ENCODE results near the gene SLC25A38. TPM values are rescaled to one million over a fixed set of nuclear protein-coding genes. Genes with fewer than 3 reads are reported as not detected.

SLC25A38 gene
- total RNA-seq, 1 donor from 2014 or later, result 19.3 TPM

GRCh38 chr3:39429466-39429865 is 46.3 kb downstream of the SLC25A38 start:
- H3K4me1 ChIP-seq, result no peaks in the 10 kb centered on the region
- Mint-ChIP-seq H3K4me1 (no peaks in the 10 kb centered on the region), H3K4me3 (no peak overlapping the region), H3K36me3 (no peaks in the 10 kb centered on the region), H3K9me3 (no peaks in the 10 kb centered on the region), H3K27me3 (ENCODE audit: insufficient read depth, low read depth) (peaks cover 2% of the 10 kb centered on the region), H3K27ac (no peak overlapping the region)
- no peaks in the 10 kb centered on the region for H3K9me3 ChIP-seq (ENCODE audit: low read depth)
- H3K4me3 ChIP-seq, result no peak overlapping the region
- H2AFZ ChIP-seq (replicated peaks), result no peak overlapping the region
- no peak for TF ChIP-seq EZH2 (IDR thresholded peaks at IDR 0.05)
- TF ChIP-seq CTCF (IDR thresholded peaks at IDR 0.05), result no peak
- no peak for TF ChIP-seq EZH2phosphoT487 (IDR thresholded peaks at IDR 0.05)
- no peak for DNase-seq (ENCODE audit: low spot score)
- H4K20me1 ChIP-seq (ENCODE audit: low read depth), result no peaks in the 10 kb centered on the region
- no peaks in the 10 kb centered on the region for H3K79me2 ChIP-seq (ENCODE audit: low read depth)
- no peaks in the 10 kb centered on the region for H3K36me3 ChIP-seq
- no peaks in the 10 kb centered on the region for H3F3A ChIP-seq (ENCODE audit: low read depth)
- no peak overlapping the region for H3K9ac ChIP-seq
- H3K27me3 ChIP-seq, result no peaks in the 10 kb centered on the region
- no peak overlapping the region for H3K4me2 ChIP-seq
- no peak overlapping the region for H3K27ac ChIP-seq

- Histone ChIP-seq H3F3A (ENCODE audit: low read depth) (no peaks in the 10 kb centered on the region), H3K4me3 (no peak overlapping the region), H2AFZ (replicated peaks) (no peak overlapping the region), H3K4me1 (no peaks in the 10 kb centered on the region), H4K20me1 (ENCODE audit: low read depth) (no peaks in the 10 kb centered on the region), H3K27ac (no peak overlapping the region), H3K36me3 (no peaks in the 10 kb centered on the region), H3K9me3 (ENCODE audit: low read depth) (no peaks in the 10 kb centered on the region), H3K79me2 (ENCODE audit: low read depth) (no peaks in the 10 kb centered on the region), H3K9ac (no peak overlapping the region), H3K4me2 (no peak overlapping the region), H3K27me3 (no peaks in the 10 kb centered on the region)
- no peaks in the 10 kb centered on the region for H3K36me3 Mint-ChIP-seq
- no peak for DNase-seq (ENCODE audit: low spot score)
- TF ChIP-seq CTCF (IDR thresholded peaks at IDR 0.05), result no peak
- no peak for TF ChIP-seq EZH2 (IDR thresholded peaks at IDR 0.05)
- no peak for TF ChIP-seq EZH2phosphoT487 (IDR thresholded peaks at IDR 0.05)
- no peaks in the 10 kb centered on the region for H3K9me3 Mint-ChIP-seq
- H3K27ac Mint-ChIP-seq, result peak overlapping the region; percentile 30
- H3K27me3 Mint-ChIP-seq (ENCODE audit: insufficient read depth, low read depth), result peaks cover 2% of the 10 kb centered on the region
- H3K4me1 Mint-ChIP-seq, result no peaks in the 10 kb centered on the region
- no peak overlapping the region for H3K4me3 Mint-ChIP-seq
These were observed 49.2 kb downstream of the SLC25A38 start for GRCh38 chr3:39432342-39432741.

- Histone ChIP-seq H3K9ac (no peak overlapping the region), H3K4me2 (no peak overlapping the region), H3K4me1 (no peaks in the 10 kb centered on the region), H3K36me3 (no peaks in the 10 kb centered on the region), H3K79me2 (ENCODE audit: low read depth) (no peaks in the 10 kb centered on the region), H3F3A (ENCODE audit: low read depth) (no peaks in the 10 kb centered on the region), H3K27ac (no peak overlapping the region), H3K9me3 (ENCODE audit: low read depth) (no peaks in the 10 kb centered on the region), H4K20me1 (ENCODE audit: low read depth) (no peaks in the 10 kb centered on the region), H3K27me3 (no peaks in the 10 kb centered on the region), H2AFZ (replicated peaks) (no peak overlapping the region), H3K4me3 (no peak overlapping the region)
- no peak overlapping the region for H3K4me3 Mint-ChIP-seq
- DNase-seq (ENCODE audit: low spot score), result no peak
- TF ChIP-seq EZH2 (IDR thresholded peaks at IDR 0.05) (no peak), EZH2phosphoT487 (IDR thresholded peaks at IDR 0.05) (no peak), CTCF (IDR thresholded peaks at IDR 0.05) (no peak)
- peaks cover 2% of the 10 kb centered on the region for H3K27me3 Mint-ChIP-seq (ENCODE audit: insufficient read depth, low read depth)
- H3K4me1 Mint-ChIP-seq, result no peaks in the 10 kb centered on the region
- no peaks in the 10 kb centered on the region for H3K9me3 Mint-ChIP-seq
- H3K27ac Mint-ChIP-seq, result no peak overlapping the region
- H3K36me3 Mint-ChIP-seq, result no peaks in the 10 kb centered on the region
These were observed 50.5 kb downstream of the SLC25A38 start for GRCh38 chr3:39433642-39434041.

Measured in neural progenitor cell (in vitro differentiated cells).